Mammary epithelial cell (primary cell): Measurements from ENCODE around the gene DPYSL4.

Experiments used
- EZH2 ChIP-seq: IDR thresholded peaks from 2 replicates; pipeline ENCODE4 v1.6.1; 2012; ENCODE audit warnings: low read length, inconsistent platforms, borderline replicate concordance
- TF ChIP-seq, protein P1 (sequence below), 2 donors: IDR thresholded peaks in 1 of 2; conservative IDR thresholded peaks in 1 of 2; 2 replicates each; pipeline ENCODE4 v1.5.1; 2011 to 2012; ENCODE audit warnings: inconsistent platforms in 2 of 2, low read length in 2 of 2, mild to moderate bottlenecking in 2 of 2, control low read depth in 1 of 2, low read depth in 1 of 2; ENCODE audit not compliant: insufficient read depth in 1 of 2; ENCODE audit errors: extremely low read depth in 1 of 2

DNA sequence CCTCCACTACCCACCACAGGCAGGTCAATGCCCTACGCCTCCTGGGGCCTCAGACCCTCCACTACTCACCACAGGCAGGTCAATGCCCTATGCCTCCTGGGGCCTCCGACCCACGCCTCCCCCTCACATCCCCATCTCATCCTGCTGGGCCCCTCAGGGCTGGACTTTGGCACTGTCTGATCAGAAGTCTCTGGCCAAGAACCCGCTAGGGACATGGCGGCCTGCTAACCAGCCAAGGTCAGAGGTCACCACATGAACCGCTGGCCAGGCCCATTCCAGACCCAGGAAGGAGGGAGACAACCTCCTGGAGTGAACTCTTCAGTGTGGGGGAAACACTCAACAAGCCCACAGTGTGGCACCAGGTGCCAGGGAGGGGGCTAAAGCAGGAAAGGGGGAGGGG, 65.2 kb downstream of the DPYSL4 start:
- TF ChIP-seq, protein P1, sequence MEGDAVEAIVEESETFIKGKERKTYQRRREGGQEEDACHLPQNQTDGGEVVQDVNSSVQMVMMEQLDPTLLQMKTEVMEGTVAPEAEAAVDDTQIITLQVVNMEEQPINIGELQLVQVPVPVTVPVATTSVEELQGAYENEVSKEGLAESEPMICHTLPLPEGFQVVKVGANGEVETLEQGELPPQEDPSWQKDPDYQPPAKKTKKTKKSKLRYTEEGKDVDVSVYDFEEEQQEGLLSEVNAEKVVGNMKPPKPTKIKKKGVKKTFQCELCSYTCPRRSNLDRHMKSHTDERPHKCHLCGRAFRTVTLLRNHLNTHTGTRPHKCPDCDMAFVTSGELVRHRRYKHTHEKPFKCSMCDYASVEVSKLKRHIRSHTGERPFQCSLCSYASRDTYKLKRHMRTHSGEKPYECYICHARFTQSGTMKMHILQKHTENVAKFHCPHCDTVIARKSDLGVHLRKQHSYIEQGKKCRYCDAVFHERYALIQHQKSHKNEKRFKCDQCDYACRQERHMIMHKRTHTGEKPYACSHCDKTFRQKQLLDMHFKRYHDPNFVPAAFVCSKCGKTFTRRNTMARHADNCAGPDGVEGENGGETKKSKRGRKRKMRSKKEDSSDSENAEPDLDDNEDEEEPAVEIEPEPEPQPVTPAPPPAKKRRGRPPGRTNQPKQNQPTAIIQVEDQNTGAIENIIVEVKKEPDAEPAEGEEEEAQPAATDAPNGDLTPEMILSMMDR (conservative IDR thresholded peaks at IDR 0.05 in 1 of 2, IDR thresholded peaks at IDR 0.05 in 1 of 2; ENCODE audit: extremely low read depth in 1 of 2, insufficient read depth in 1 of 2, low read depth in 1 of 2, low read length in 2 of 2) = no peak
- TF ChIP-seq EZH2 = no peak
